ENCODE results near the gene ARHGAP32.

ARHGAP32 gene

GRCh38 chr11:129230006-129230405 lies 37.9 kb upstream of the ARHGAP32 start (continued):
- TF ChIP-seq PATZ1 (CRISPR knock-in tag; IDR thresholded peaks at IDR 0.05; ENCODE audit: borderline replicate concordance) (no peak), CSRNP3 (CRISPR knock-in tag; IDR thresholded peaks at IDR 0.05) (no peak)

GRCh38 chr11:129226207-129226798 lies 34.2 kb upstream of the ARHGAP32 start:
- TF ChIP-seq ZFP3 (CRISPR knock-in tag; IDR thresholded peaks at IDR 0.05) = no peak
- TF ChIP-seq ZNF8 (CRISPR knock-in tag; IDR thresholded peaks at IDR 0.05) = no peak
- TF ChIP-seq ISL1 (CRISPR knock-in tag; IDR thresholded peaks at IDR 0.05) = no peak
- no peak for TF ChIP-seq PPARA (CRISPR knock-in tag; IDR thresholded peaks at IDR 0.05; ENCODE audit: borderline replicate concordance)
- TF ChIP-seq CSRNP3 (CRISPR knock-in tag; IDR thresholded peaks at IDR 0.05) = no peak
- TF ChIP-seq CSDC2 (CRISPR knock-in tag; IDR thresholded peaks at IDR 0.05) = no peak
- TF ChIP-seq ZNF70 (CRISPR knock-in tag; IDR thresholded peaks at IDR 0.05) = no peak
- no peak for TF ChIP-seq TCF4 (CRISPR knock-in tag; IDR thresholded peaks at IDR 0.05; ENCODE audit: borderline replicate concordance)
- TF ChIP-seq ZC3H10 (CRISPR knock-in tag; IDR thresholded peaks at IDR 0.05) = no peak
- no peak for TF ChIP-seq ZNF565 (CRISPR knock-in tag; conservative IDR thresholded peaks at IDR 0.05; ENCODE audit: low read depth)
- no peak for TF ChIP-seq GLIS3 (CRISPR knock-in tag; IDR thresholded peaks at IDR 0.05)
- TF ChIP-seq PATZ1 (CRISPR knock-in tag; IDR thresholded peaks at IDR 0.05; ENCODE audit: borderline replicate concordance) = no peak
- no peak for ATAC-seq

GRCh38 chr11:129225190-129225589 lies 33.1 kb upstream of the ARHGAP32 start:
- TF ChIP-seq ZNF70 (CRISPR knock-in tag; IDR thresholded peaks at IDR 0.05) (no peak), RARB (CRISPR knock-in tag; IDR thresholded peaks at IDR 0.05) (no peak), ZFP3 (CRISPR knock-in tag; IDR thresholded peaks at IDR 0.05) (no peak), ESRRG (CRISPR knock-in tag; IDR thresholded peaks at IDR 0.05) (no peak), ZNF8 (CRISPR knock-in tag; IDR thresholded peaks at IDR 0.05) (no peak), OSR1 (CRISPR knock-in tag; IDR thresholded peaks at IDR 0.05) (no peak), SNAI2 (CRISPR knock-in tag; IDR thresholded peaks at IDR 0.05) (no peak), TOX (CRISPR knock-in tag; IDR thresholded peaks at IDR 0.05; ENCODE audit: borderline replicate concordance) (no peak), CSRNP3 (CRISPR knock-in tag; IDR thresholded peaks at IDR 0.05) (no peak), PPARA (CRISPR knock-in tag; IDR thresholded peaks at IDR 0.05; ENCODE audit: borderline replicate concordance) (no peak)
- ATAC-seq = no peak

GRCh38 chr11:129224538-129224937 lies 32.4 kb upstream of the ARHGAP32 start:
- no peak for TF ChIP-seq ZNF8 (CRISPR knock-in tag; IDR thresholded peaks at IDR 0.05)
- no peak for TF ChIP-seq ISL1 (CRISPR knock-in tag; IDR thresholded peaks at IDR 0.05)
- TF ChIP-seq RARB (CRISPR knock-in tag; IDR thresholded peaks at IDR 0.05) = no peak
- TF ChIP-seq TOX (CRISPR knock-in tag; IDR thresholded peaks at IDR 0.05; ENCODE audit: borderline replicate concordance) = no peak
- no peak for TF ChIP-seq CSDC2 (CRISPR knock-in tag; IDR thresholded peaks at IDR 0.05)
- no peak for TF ChIP-seq ESRRG (CRISPR knock-in tag; IDR thresholded peaks at IDR 0.05)
- no peak for TF ChIP-seq ZNF565 (CRISPR knock-in tag; conservative IDR thresholded peaks at IDR 0.05; ENCODE audit: low read depth)
- TF ChIP-seq GLIS3 (CRISPR knock-in tag; IDR thresholded peaks at IDR 0.05) = no peak
- TF ChIP-seq PATZ1 (CRISPR knock-in tag; IDR thresholded peaks at IDR 0.05; ENCODE audit: borderline replicate concordance) = no peak
- TF ChIP-seq TCF4 (CRISPR knock-in tag; IDR thresholded peaks at IDR 0.05; ENCODE audit: borderline replicate concordance) = no peak
- TF ChIP-seq BACH2 (CRISPR knock-in tag; IDR thresholded peaks at IDR 0.05; ENCODE audit: borderline replicate concordance) = no peak
- TF ChIP-seq CREB5 (CRISPR knock-in tag; IDR thresholded peaks at IDR 0.05; ENCODE audit: low read depth) = no peak
- TF ChIP-seq SNAI2 (CRISPR knock-in tag; IDR thresholded peaks at IDR 0.05) = no peak
- ATAC-seq = no peak
